NCI-H2107 treated with DMSO at 0.1 percent for 48 hours (cell line): ENCODE results near the gene HAPLN2.
"Not testable (repeated sequence)": the region's sequence is repeated elsewhere in the genome, so short reads cannot be mapped to it uniquely, and the experiment has no call there.

Source experiments
- DNase-seq: peaks from one replicate; lab custom pipeline; 2025; ENCODE audit not compliant: unreplicated experiment; lab: John Stamatoyannopoulos, UW

The HAPLN2 gene

GRCh38 chr1:156618853-156619581, at the start of gene HAPLN2:
Gene HAPLN2 (plus strand): TSS chr1:156619415. CDS start chr1:156623491, 4,076 bp downstream.
- peak; percentile 16 for DNase-seq

- DNase-seq: no peak
Measured at GRCh38 chr1:156571261-156571852, 47.9 kb upstream of the HAPLN2 start.

GRCh38 chr1:156571919-156572662, 47.1 kb upstream of the HAPLN2 start, which contains the start of gene IQGAP3:
Gene IQGAP3 (minus strand): TSS chr1:156572565. CDS start chr1:156572529, 36 bp downstream.
- peak; percentile 82 for DNase-seq

GRCh38 chr1:156572663-156573018, 46.6 kb upstream of the HAPLN2 start:
- DNase-seq: no peak

GRCh38 chr1:156574039-156574633, 45.1 kb upstream of the HAPLN2 start:
- no peak for DNase-seq

- no peak for DNase-seq
Measured at GRCh38 chr1:156577550-156577949, 41.7 kb upstream of the HAPLN2 start.

GRCh38 chr1:156578055-156578454, 41.2 kb upstream of the HAPLN2 start:
- no peak for DNase-seq

GRCh38 chr1:156579472-156579871, 39.7 kb upstream of the HAPLN2 start, which contains the start of gene TTC24:
Gene TTC24 (plus strand): TSS chr1:156579723. CDS start chr1:156581365, 1,642 bp downstream.
- DNase-seq: no peak

GRCh38 chr1:156581661-156582387, 37.4 kb upstream of the HAPLN2 start:
- no peak for DNase-seq

- no peak for DNase-seq
Measured at GRCh38 chr1:156582388-156583017, 36.7 kb upstream of the HAPLN2 start.

GRCh38 chr1:156583821-156584622, 35.2 kb upstream of the HAPLN2 start:
- DNase-seq: peak; percentile 70

- DNase-seq: no peak
Measured at GRCh38 chr1:156584813-156585212, 34.4 kb upstream of the HAPLN2 start.

GRCh38 chr1:156586323-156586722, 32.9 kb upstream of the HAPLN2 start:
- no peak for DNase-seq

- no peak for DNase-seq
Measured at GRCh38 chr1:156586892-156587477, 32.2 kb upstream of the HAPLN2 start.

- DNase-seq: not testable (repeated sequence)
Measured at GRCh38 chr1:156587927-156588326, 31.3 kb upstream of the HAPLN2 start.

GRCh38 chr1:156589546-156589945, 29.7 kb upstream of the HAPLN2 start:
- no peak for DNase-seq

- DNase-seq: peak; percentile 18
Measured at GRCh38 chr1:156590326-156591180, 28.7 kb upstream of the HAPLN2 start.

- DNase-seq: no peak
Measured at GRCh38 chr1:156591181-156591431, 28.1 kb upstream of the HAPLN2 start.
